GM18868 (cell line): ENCODE measurements around the gene CAPN7.

Experiments used
- ATAC-seq: cut with Tn5 transposase; IDR thresholded peaks from one replicate; pipeline ENCODE4 v1.9.1; 2021; ENCODE audit warnings: mild to moderate bottlenecking, moderate library complexity; ENCODE audit not compliant: unreplicated experiment

Gene CAPN7

GRCh38 chr3:15294929-15295328 lies 88.9 kb downstream of the CAPN7 start:
- ATAC-seq = no peak

- no peak for ATAC-seq
These were observed 89.5 kb downstream of the CAPN7 start for GRCh38 chr3:15295506-15295905.

GRCh38 chr3:15297608-15298350 lies 91.7 kb downstream of the CAPN7 start:
- no peak for ATAC-seq

GRCh38 chr3:15298504-15298903 lies 92.5 kb downstream of the CAPN7 start:
- ATAC-seq = no peak

- ATAC-seq = no peak
These were observed 93.0 kb downstream of the CAPN7 start for GRCh38 chr3:15299036-15299435.

- ATAC-seq = no peak
These were observed 94.5 kb downstream of the CAPN7 start for GRCh38 chr3:15300323-15301078.

- no peak for ATAC-seq
These were observed 95.7 kb downstream of the CAPN7 start for GRCh38 chr3:15301761-15302160.
